Colonic mucosa (tissue), 4 donors: ENCODE measurements around the gene NBEA. TPM values are rescaled to one million over a fixed set of nuclear protein-coding genes. Genes with fewer than 3 reads are reported as not detected.
"Not testable (repeated sequence)": the region's sequence is repeated elsewhere in the genome, so short reads cannot be mapped to it uniquely, and the experiment has no call there.

Experiments
- DNase-seq: peaks from one replicate; pipeline ENCODE4 v3.0.0-alpha.2; 2020
- H3K27ac ChIP-seq: fragments of 200-600 bp; one replicate; pipeline ENCODE4 v1.8.0; 2021
- H3K27me3 ChIP-seq: fragments of 200-600 bp; one replicate; pipeline ENCODE4 v1.8.0; 2021
- H3K36me3 ChIP-seq: fragments of 200-600 bp; one replicate; pipeline ENCODE4 v1.8.0; 2021
- H3K4me1 ChIP-seq: fragments of 200-600 bp; one replicate; pipeline ENCODE4 v1.8.0; 2021; ENCODE audit warnings: mild to moderate bottlenecking
- H3K4me3 ChIP-seq: fragments of 200-600 bp; one replicate; pipeline ENCODE4 v1.8.0; 2021
- H3K9ac ChIP-seq, 2 donors: one replicate each; pipeline ENCODE4 v1.7.0; 2013; ENCODE audit warnings: control low read depth in 2 of 2, low read depth in 2 of 2, low read length in 2 of 2
- H3K9me3 ChIP-seq: fragments of 200-600 bp; one replicate; pipeline ENCODE4 v1.8.0; 2021
- CTCF ChIP-seq: fragments of 200-600 bp; IDR thresholded peaks from one replicate; pipeline ENCODE4 v1.8.0; 2022; ENCODE audit warnings: antibody characterized with exemption, mild to moderate bottlenecking
- intact Hi-C: fragments of 100-400 bp; cut with DNase I; formaldehyde crosslinking; loops from one replicate; pipeline ENCODE4 v1.14.1; 2022
- total RNA-seq, 2 donors: library from RNA; stranded (reverse); fragmentation: NEBNext Ultra II Directional in 1 of 2; extraction: Animal tissue kit (Norgen Biotek cat#: 25700) in 1 of 2; gene quantifications; one replicate each; pipeline ENCODE4 v1.2.1, GENCODE V29; 2021
- donor health status: healthy.
- donor health status: DM: no; HTN: no; CAD: no.
- donor health status: DM: no; HTN: no; CAD: no.

The NBEA gene
- total RNA-seq, 2 donors from 2014 or later, result 1.9 to 5.5 TPM

- Histone ChIP-seq H3K9me3 (no peaks in the 10 kb centered on the region), H3K4me1 (no peaks in the 10 kb centered on the region), H3K27ac (no peak overlapping the region), H3K4me3 (no peak overlapping the region), H3K9ac (no peak overlapping the region), H3K27me3 (no peaks in the 10 kb centered on the region), H3K36me3 (no peaks in the 10 kb centered on the region)
- no peak for DNase-seq
- intact Hi-C loops, result no loop called here
- no peak for TF ChIP-seq CTCF
These were observed 151.3 kb downstream of the NBEA start for GRCh38 chr13:35093356-35093755.

- H3K27me3 ChIP-seq, H3K9ac ChIP-seq, H3K4me3 ChIP-seq, H3K9me3 ChIP-seq, H3K36me3 ChIP-seq, intact Hi-C loops, H3K4me1 ChIP-seq, DNase-seq, H3K27ac ChIP-seq: not testable (repeated sequence)
These were observed 164.7 kb downstream of the NBEA start for GRCh38 chr13:35106771-35107170.

GRCh38 chr13:35107535-35107934 lies 165.5 kb downstream of the NBEA start:
- Histone ChIP-seq H3K9ac (no peak overlapping the region), H3K27me3 (no peaks in the 10 kb centered on the region), H3K27ac (no peak overlapping the region), H3K4me3 (no peak overlapping the region), H3K4me1 (no peaks in the 10 kb centered on the region), H3K9me3 (no peaks in the 10 kb centered on the region), H3K36me3 (no peaks in the 10 kb centered on the region)
- DNase-seq, result no peak
- TF ChIP-seq CTCF, result no peak
- intact Hi-C loops, result no loop called here

GRCh38 chr13:35113612-35114011 lies 171.5 kb downstream of the NBEA start:
- H3K4me3 ChIP-seq, H3K9ac ChIP-seq, H3K9me3 ChIP-seq, H3K36me3 ChIP-seq, DNase-seq, H3K4me1 ChIP-seq, intact Hi-C loops, H3K27me3 ChIP-seq, H3K27ac ChIP-seq: not testable (repeated sequence)

- H3K4me1 ChIP-seq, result no peaks in the 10 kb centered on the region
- H3K36me3 ChIP-seq, result no peaks in the 10 kb centered on the region
- H3K9me3 ChIP-seq, result no peaks in the 10 kb centered on the region
- H3K9ac ChIP-seq, result no peak overlapping the region
- no peak for DNase-seq
- H3K4me3 ChIP-seq, result no peak overlapping the region
- intact Hi-C loops, result no loop called here
- H3K27me3 ChIP-seq, result no peaks in the 10 kb centered on the region
- no peak overlapping the region for H3K27ac ChIP-seq
- TF ChIP-seq CTCF, result no peak
These were observed 185.4 kb downstream of the NBEA start for GRCh38 chr13:35127466-35127865.

GRCh38 chr13:35129500-35129899 lies 187.4 kb downstream of the NBEA start:
- no peak overlapping the region for H3K4me3 ChIP-seq
- no peak for DNase-seq
- no peaks in the 10 kb centered on the region for H3K9me3 ChIP-seq
- no peaks in the 10 kb centered on the region for H3K4me1 ChIP-seq
- no peak overlapping the region for H3K27ac ChIP-seq
- no peaks in the 10 kb centered on the region for H3K36me3 ChIP-seq
- intact Hi-C loops, result no loop called here
- TF ChIP-seq CTCF, result no peak
- H3K9ac ChIP-seq, result no peak overlapping the region
- H3K27me3 ChIP-seq, result no peaks in the 10 kb centered on the region

GRCh38 chr13:35131471-35131870 lies 189.4 kb downstream of the NBEA start:
- no peak for DNase-seq
- H3K9me3 ChIP-seq, result no peaks in the 10 kb centered on the region
- TF ChIP-seq CTCF, result no peak
- intact Hi-C loops, result no loop called here
- no peaks in the 10 kb centered on the region for H3K36me3 ChIP-seq
- no peaks in the 10 kb centered on the region for H3K4me1 ChIP-seq
- H3K4me3 ChIP-seq, result no peak overlapping the region
- H3K27me3 ChIP-seq, result no peaks in the 10 kb centered on the region
- no peak overlapping the region for H3K27ac ChIP-seq
- no peak overlapping the region for H3K9ac ChIP-seq
